Medulla oblongata (tissue), 1 donor: ENCODE results near the gene CLK3.
A peak's percentile ranks its signal among the peaks of the same experiment; 100 is the strongest.

Experiments
- DNase-seq: peaks from one replicate; pipeline ENCODE4 v3.0.0-alpha.2; 2015; ENCODE audit errors: extremely low spot score

The CLK3 gene

GRCh38 chr15:74603026-74603788 is 12.4 kb upstream of the CLK3 start:
- DNase-seq = no peak

- no peak for DNase-seq
Observed at GRCh38 chr15:74603789-74604705, 11.6 kb upstream of the CLK3 start.

- DNase-seq = no peak
Observed at GRCh38 chr15:74604983-74605794, 10.4 kb upstream of the CLK3 start.

GRCh38 chr15:74605795-74606150 is 9.9 kb upstream of the CLK3 start:
- no peak for DNase-seq

- no peak for DNase-seq
Observed at GRCh38 chr15:74608786-74609185, 6.8 kb upstream of the CLK3 start.

- DNase-seq = no peak
Observed at GRCh38 chr15:74609938-74610301, 5.7 kb upstream of the CLK3 start.

- no peak for DNase-seq
Observed at GRCh38 chr15:74610302-74610951, 5.2 kb upstream of the CLK3 start.

GRCh38 chr15:74611341-74611740 is 4.3 kb upstream of the CLK3 start:
- DNase-seq = no peak

GRCh38 chr15:74611834-74612233 is 3.8 kb upstream of the CLK3 start:
- no peak for DNase-seq

- DNase-seq = no peak
Observed at GRCh38 chr15:74612677-74613076, 3.0 kb upstream of the CLK3 start.

GRCh38 chr15:74613089-74613952 is 2.3 kb upstream of the CLK3 start:
- peak; percentile 19 for DNase-seq

- DNase-seq = no peak
Observed at GRCh38 chr15:74613953-74614743, 1.5 kb upstream of the CLK3 start.

GRCh38 chr15:74614744-74615507 is 710 bp upstream of the CLK3 start:
- peak; percentile 85 for DNase-seq

- peak; percentile 46 for DNase-seq
Observed at GRCh38 chr15:74616366-74616939, 817 bp downstream of the CLK3 start.

- no peak for DNase-seq
Observed at GRCh38 chr15:74616996-74617395, 1.4 kb downstream of the CLK3 start.

GRCh38 chr15:74618841-74619596 is 3.4 kb downstream of the CLK3 start:
- no peak for DNase-seq

- no peak for DNase-seq
Observed at GRCh38 chr15:74619916-74620635, 4.4 kb downstream of the CLK3 start.
